Measurements from ENCODE around the gene SCMH1. TPM values are rescaled to one million over a fixed set of nuclear protein-coding genes. Genes with fewer than 3 reads are reported as not detected.

The SCMH1 gene
- total and polyA plus RNA-seq, 9 donors: 32.8 to 80.2 (median 49.8) TPM

GRCh38 chr1:41045740-41046139 is 196.4 kb downstream of the SCMH1 start:
- Histone ChIP-seq H3K4me3 (no peak overlapping the region), H3K36me3 (no peaks in the 10 kb centered on the region), H3K4me1 (ENCODE audit: insufficient read depth) (no peaks in the 10 kb centered on the region), H3K27ac (no peak overlapping the region), H3K9me3 (no peaks in the 10 kb centered on the region), H3K27me3 (no peaks in the 10 kb centered on the region)
- 58 to 70% (median 67%) methylated on average over 5 of the region's 5 CpGs for WGBS, 3 donors
- TF ChIP-seq POLR2A (IDR thresholded peaks at IDR 0.05) (no peak), CTCF (IDR thresholded peaks at IDR 0.05) (no peak)
- intact Hi-C loops (cut with DNase I): no loop called here
- DNase-seq: no peak

GRCh38 chr1:41044187-41044586 is 197.9 kb downstream of the SCMH1 start:
- H3K9me3 ChIP-seq: no peaks in the 10 kb centered on the region
- intact Hi-C loops (cut with DNase I): no loop called here
- no peak overlapping the region for H3K27ac ChIP-seq
- no peak for DNase-seq
- no peaks in the 10 kb centered on the region for H3K4me1 ChIP-seq (ENCODE audit: insufficient read depth)
- TF ChIP-seq CTCF (IDR thresholded peaks at IDR 0.05) (no peak), POLR2A (IDR thresholded peaks at IDR 0.05) (no peak), EP300 (IDR thresholded peaks at IDR 0.05) (no peak)
- no peaks in the 10 kb centered on the region for H3K36me3 ChIP-seq
- H3K4me3 ChIP-seq: no peak overlapping the region
- 84 to 90% (median 85%) methylated on average over 2 of the region's 2 CpGs for WGBS, 3 donors
- no peaks in the 10 kb centered on the region for H3K27me3 ChIP-seq

GRCh38 chr1:41041614-41042270 is 200.4 kb downstream of the SCMH1 start:
- TF ChIP-seq CTCF (IDR thresholded peaks at IDR 0.05) (no peak), POLR2A (IDR thresholded peaks at IDR 0.05) (no peak), EP300 (IDR thresholded peaks at IDR 0.05) (no peak)
- 93 to 96% (median 96%) methylated on average over 3 of the region's 3 CpGs for WGBS, 3 donors
- intact Hi-C loops (cut with DNase I): no loop called here

GRCh38 chr1:41038110-41038509 is 204.0 kb downstream of the SCMH1 start:
- DNase-seq: no peak
- Histone ChIP-seq H3K36me3 (no peaks in the 10 kb centered on the region), H3K9me3 (no peaks in the 10 kb centered on the region), H3K4me1 (ENCODE audit: insufficient read depth) (no peaks in the 10 kb centered on the region), H3K27me3 (no peaks in the 10 kb centered on the region), H3K27ac (no peak overlapping the region), H3K4me3 (no peak overlapping the region)
- intact Hi-C loops (cut with DNase I): loop anchor here in 1 of 4 donors (10.0 kb wide), 1 partner anchor 207 kb away; the partner anchor contains the start of gene SCMH1
- TF ChIP-seq EP300 (IDR thresholded peaks at IDR 0.05) (no peak), POLR2A (IDR thresholded peaks at IDR 0.05) (no peak), CTCF (IDR thresholded peaks at IDR 0.05) (no peak)
- WGBS, 3 donors: 91 to 95% (median 94%) methylated on average over 5 of the region's 5 CpGs

More at GRCh38 chr1:41041614-41042270, 200.4 kb downstream of the SCMH1 start:
- no peak overlapping the region for H3K27ac ChIP-seq
- DNase-seq: no peak
- no peaks in the 10 kb centered on the region for H3K36me3 ChIP-seq
- H3K27me3 ChIP-seq: no peaks in the 10 kb centered on the region
- H3K9me3 ChIP-seq: no peaks in the 10 kb centered on the region
- H3K4me3 ChIP-seq: no peak overlapping the region
- no peaks in the 10 kb centered on the region for H3K4me1 ChIP-seq (ENCODE audit: insufficient read depth)
